ENCODE results near the gene BTG1.
"Not testable (repeated sequence)": the region's sequence is repeated elsewhere in the genome, so short reads cannot be mapped to it uniquely, and the experiment has no call there.

The BTG1 gene

GRCh38 chr12:92094751-92095161, 50.9 kb downstream of the BTG1 start:
- TF ChIP-seq PKNOX1 (IDR thresholded peaks at IDR 0.05) (no peak), HDGF (IDR thresholded peaks at IDR 0.05; ENCODE audit: borderline replicate concordance) (no peak), FOXM1 (IDR thresholded peaks at IDR 0.05; ENCODE audit: borderline replicate concordance) (no peak), ELF4 (IDR thresholded peaks at IDR 0.05) (no peak), ARNT (IDR thresholded peaks at IDR 0.05) (no peak), CTBP1 (IDR thresholded peaks at IDR 0.05; ENCODE audit: borderline replicate concordance) (no peak), FOXA1 (IDR thresholded peaks at IDR 0.05) (no peak), NFRKB (IDR thresholded peaks at IDR 0.05) (no peak), FOXK2 (IDR thresholded peaks at IDR 0.05) (no peak), L3MBTL2 (conservative IDR thresholded peaks at IDR 0.05) (no peak), BHLHE40 (IDR thresholded peaks at IDR 0.05; ENCODE audit: borderline replicate concordance) (no peak), SUZ12 (IDR thresholded peaks at IDR 0.05) (no peak), LEF1 (IDR thresholded peaks at IDR 0.05; ENCODE audit: borderline replicate concordance) (no peak), ZNF384 (IDR thresholded peaks at IDR 0.05) (no peak), TARDBP (IDR thresholded peaks at IDR 0.05) (no peak)
- POLR2A ChIA-PET: no interaction called here
- no peak for DNase-seq (ENCODE audit: extremely low spot score)
- CTCF ChIA-PET: no interaction called here

- POLR2A ChIA-PET; CTCF ChIA-PET; DNase-seq (ENCODE audit: extremely low spot score): not testable (repeated sequence)
These were observed 51.3 kb downstream of the BTG1 start for GRCh38 chr12:92094301-92094700.

Measured in HEK293T (cell line).